Prostate gland (tissue), 2 donors: ENCODE data around the gene COL5A1. TPM values are rescaled to one million over a fixed set of nuclear protein-coding genes. Genes with fewer than 3 reads are reported as not detected.

Experiments used
- DNase-seq: peaks from one replicate; pipeline ENCODE4 v3.0.0-alpha.2; 2019; ENCODE audit warnings: low spot score
- H3K27ac ChIP-seq, 2 donors: fragments of 200-600 bp; sonication (generic); 2 replicates each; pipeline ENCODE4 v1.5.1; 2017 to 2019
- H3K27me3 ChIP-seq: fragments of 200-600 bp; sonication (generic); replicated peaks from 2 replicates; pipeline ENCODE4 v1.5.1; 2019; ENCODE audit not compliant: insufficient read depth
- H3K36me3 ChIP-seq, 2 donors: fragments of 200-600 bp; sonication (generic); 1 replicate in 1 of 2; 2 replicates in 1 of 2; pipeline versions ENCODE4 v1.5.1 to v1.8.1; 2017 to 2019
- H3K4me1 ChIP-seq: fragments of 200-600 bp; sonication (generic); replicated peaks from 2 replicates; pipeline ENCODE4 v1.5.1; 2019
- H3K4me3 ChIP-seq, 2 donors: fragments of 200-600 bp; sonication (generic); 2 replicates each; pipeline ENCODE4 v1.5.1; 2017 to 2019
- H3K9me3 ChIP-seq: fragments of 200-600 bp; sonication (generic); 2 replicates; pipeline ENCODE4 v1.5.1; 2017
- CTCF ChIP-seq, 4 experiments: fragments of 200-600 bp in 2 of 4; fragments of 450-650 bp in 2 of 4; sonication (generic) in 2 of 4; IDR thresholded peaks; 1 replicate in 3 of 4; 2 replicates in 1 of 4; pipeline ENCODE4 v1.5.1; 2016 to 2019; ENCODE audit warnings: antibody characterized with exemption in 4 of 4, mild to moderate bottlenecking in 2 of 4, moderate library complexity in 2 of 4
- POLR2A ChIP-seq: fragments of 450-650 bp; IDR thresholded peaks from one replicate; pipeline ENCODE4 v1.6.1; 2016; ENCODE audit warnings: antibody characterized with exemption, mild to moderate bottlenecking
- POLR2AphosphoS5 ChIP-seq: sonication (generic); formaldehyde crosslinking; IDR thresholded peaks from one replicate; pipeline ENCODE4 v1.6.1; 2017; ENCODE audit warnings: antibody characterized with exemption
- WGBS: methylation state at CpG from one replicate; pipeline ENCODE4 v1.1.5; 2018; 5-methylcytosine and 5-hydroxymethylcytosine counted together
- intact Hi-C: fragments of 100-400 bp; cut with DNase I; formaldehyde crosslinking; loops from one replicate; pipeline ENCODE4 v1.14.2; 2022
- total RNA-seq, 2 donors: library from RNA; depleted of rRNA; stranded (reverse); fragments of >200 nt; gene quantifications; one replicate each; pipeline ENCODE4 v1.1.0, GENCODE V29; 2016

COL5A1 gene
- total RNA-seq, 2 donors from 2014 or later = 16.9 to 36.0 TPM

- Histone ChIP-seq H3K27me3 (no peaks in the 10 kb centered on the region), H3K9me3 (no peaks in the 10 kb centered on the region), H3K27ac (no peak overlapping the region), H3K36me3 (no peaks in the 10 kb centered on the region), H3K4me1 (no peaks in the 10 kb centered on the region), H3K4me3 (no peak overlapping the region)
- TF ChIP-seq POLR2A (no peak), POLR2AphosphoS5 (no peak), CTCF (IDR thresholded peaks at IDR 0.05) (no peak)
- DNase-seq = no peak
- WGBS = 93% methylated on average over 13 of the region's 13 CpGs
- intact Hi-C loops = no loop called here
These were observed 135.6 kb downstream of the COL5A1 start for GRCh38 chr9:134777153-134777552.

GRCh38 chr9:134778156-134778555 lies 136.6 kb downstream of the COL5A1 start:
- no peak overlapping the region for H3K27ac ChIP-seq
- no peaks in the 10 kb centered on the region for H3K4me1 ChIP-seq
- H3K4me3 ChIP-seq = no peak overlapping the region
- no peaks in the 10 kb centered on the region for H3K36me3 ChIP-seq
- H3K27me3 ChIP-seq = no peaks in the 10 kb centered on the region
- no peaks in the 10 kb centered on the region for H3K9me3 ChIP-seq
- DNase-seq = no peak
- WGBS = 76% methylated on average over 12 of the region's 13 CpGs
- intact Hi-C loops = no loop called here
- TF ChIP-seq POLR2AphosphoS5 = no peak
- TF ChIP-seq POLR2A = no peak
- TF ChIP-seq CTCF (IDR thresholded peaks at IDR 0.05) = no peak

GRCh38 chr9:134778841-134779411 lies 137.3 kb downstream of the COL5A1 start:
- peak; percentile 44 for DNase-seq
- 35% methylated on average over 17 of the region's 17 CpGs for WGBS
- TF ChIP-seq POLR2AphosphoS5 = peak; percentile 40
- TF ChIP-seq POLR2A = no peak
- TF ChIP-seq CTCF (IDR thresholded peaks at IDR 0.05) = peak; percentile 17 to 72 (median 65)
- no peaks in the 10 kb centered on the region for H3K36me3 ChIP-seq
- no peaks in the 10 kb centered on the region for H3K27me3 ChIP-seq
- H3K4me3 ChIP-seq = no peak overlapping the region
- intact Hi-C loops = no loop called here
- H3K9me3 ChIP-seq = no peaks in the 10 kb centered on the region
- H3K4me1 ChIP-seq = no peaks in the 10 kb centered on the region
- no peak overlapping the region for H3K27ac ChIP-seq

- Histone ChIP-seq H3K4me1 (no peaks in the 10 kb centered on the region), H3K27me3 (no peaks in the 10 kb centered on the region), H3K27ac (no peak overlapping the region), H3K4me3 (no peak overlapping the region), H3K36me3 (no peaks in the 10 kb centered on the region), H3K9me3 (no peaks in the 10 kb centered on the region)
- TF ChIP-seq POLR2A = no peak
- no peak for TF ChIP-seq POLR2AphosphoS5
- no peak for TF ChIP-seq CTCF (IDR thresholded peaks at IDR 0.05)
- no peak for DNase-seq
- 93% methylated on average over 8 of the region's 8 CpGs for WGBS
- intact Hi-C loops = no loop called here
These were observed 138.0 kb downstream of the COL5A1 start for GRCh38 chr9:134779640-134780039.

- no peak for TF ChIP-seq CTCF (IDR thresholded peaks at IDR 0.05)
- no peak for TF ChIP-seq POLR2A
- no peak for TF ChIP-seq POLR2AphosphoS5
- H3K4me1 ChIP-seq = no peaks in the 10 kb centered on the region
- 76% methylated on average over 28 of the region's 28 CpGs for WGBS
- H3K27ac ChIP-seq = no peak overlapping the region
- H3K36me3 ChIP-seq = no peaks in the 10 kb centered on the region
- intact Hi-C loops = no loop called here
- no peaks in the 10 kb centered on the region for H3K27me3 ChIP-seq
- DNase-seq = no peak
- H3K9me3 ChIP-seq = no peaks in the 10 kb centered on the region
- H3K4me3 ChIP-seq = no peak overlapping the region
These were observed 140.1 kb downstream of the COL5A1 start for GRCh38 chr9:134781591-134782302.
